ENCODE data around the gene SPX. TPM values are rescaled to one million over a fixed set of nuclear protein-coding genes. Genes with fewer than 3 reads are reported as not detected.
A peak's percentile ranks its signal among the peaks of the same experiment; 100 is the strongest.

SPX gene
- total RNA-seq, 2 experiments from 2014 or later, result 0.20 TPM; not detected in 1

DNA sequence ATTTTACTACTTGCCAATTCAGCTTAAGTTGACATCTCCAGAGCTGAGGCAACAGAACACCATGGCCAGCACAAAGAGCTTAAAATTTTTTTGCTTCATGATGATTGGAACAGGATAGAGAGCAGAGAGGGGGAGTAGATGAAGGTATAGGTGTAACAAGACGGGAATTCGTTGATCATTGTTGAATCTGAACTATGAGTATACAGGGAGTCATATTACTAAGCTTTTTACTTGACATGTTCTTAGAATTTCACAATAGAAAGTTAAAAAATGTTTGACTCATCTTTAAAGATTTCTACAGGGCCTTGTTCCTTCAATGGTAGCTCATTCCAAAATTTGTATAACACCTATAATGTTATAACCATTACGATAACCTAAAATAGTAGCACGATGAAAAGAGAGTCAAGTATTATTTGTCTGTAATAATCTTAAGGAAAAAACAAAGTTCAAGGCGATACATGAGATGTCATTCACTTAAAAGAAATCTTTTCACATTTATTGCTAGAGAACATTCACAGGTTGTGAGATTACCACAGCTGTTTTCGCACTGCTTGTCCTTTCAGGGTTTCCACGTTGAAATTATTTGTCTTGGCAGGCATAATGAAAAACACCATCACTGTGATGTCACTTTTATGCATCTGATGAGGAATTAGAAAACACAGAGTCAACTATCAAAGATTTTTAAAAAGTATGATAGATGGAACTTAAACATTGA lies 33.9 kb downstream of the SPX start:
- intact Hi-C loops (cut with micrococcal nuclease), result no loop called here

DNA sequence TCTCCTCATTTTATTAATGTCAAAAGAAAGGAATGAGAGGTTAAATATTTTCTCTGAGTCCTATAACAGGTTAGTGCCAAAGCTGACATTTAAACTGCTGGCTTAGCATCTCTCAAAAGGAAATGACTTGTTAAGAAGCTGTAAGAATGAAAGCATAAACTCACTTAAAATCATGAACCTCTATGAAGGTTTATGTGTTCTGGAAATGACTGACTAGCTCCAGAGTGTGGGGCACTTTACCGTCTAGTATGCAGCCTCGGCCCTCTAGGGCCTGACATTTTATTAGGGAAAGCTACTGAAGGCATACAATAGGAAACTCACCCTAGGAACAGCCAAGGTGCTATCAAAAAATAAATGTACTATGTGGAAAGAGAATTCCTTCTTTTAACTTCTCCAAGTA lies 35.1 kb downstream of the SPX start:
- CTCF ChIA-PET, result interaction anchor here (1.0 kb wide), 1 partner anchor 8 kb away, joined by 3 read pairs; no protein-coding TSS in a partner anchor
- TF ChIP-seq, protein P1, sequence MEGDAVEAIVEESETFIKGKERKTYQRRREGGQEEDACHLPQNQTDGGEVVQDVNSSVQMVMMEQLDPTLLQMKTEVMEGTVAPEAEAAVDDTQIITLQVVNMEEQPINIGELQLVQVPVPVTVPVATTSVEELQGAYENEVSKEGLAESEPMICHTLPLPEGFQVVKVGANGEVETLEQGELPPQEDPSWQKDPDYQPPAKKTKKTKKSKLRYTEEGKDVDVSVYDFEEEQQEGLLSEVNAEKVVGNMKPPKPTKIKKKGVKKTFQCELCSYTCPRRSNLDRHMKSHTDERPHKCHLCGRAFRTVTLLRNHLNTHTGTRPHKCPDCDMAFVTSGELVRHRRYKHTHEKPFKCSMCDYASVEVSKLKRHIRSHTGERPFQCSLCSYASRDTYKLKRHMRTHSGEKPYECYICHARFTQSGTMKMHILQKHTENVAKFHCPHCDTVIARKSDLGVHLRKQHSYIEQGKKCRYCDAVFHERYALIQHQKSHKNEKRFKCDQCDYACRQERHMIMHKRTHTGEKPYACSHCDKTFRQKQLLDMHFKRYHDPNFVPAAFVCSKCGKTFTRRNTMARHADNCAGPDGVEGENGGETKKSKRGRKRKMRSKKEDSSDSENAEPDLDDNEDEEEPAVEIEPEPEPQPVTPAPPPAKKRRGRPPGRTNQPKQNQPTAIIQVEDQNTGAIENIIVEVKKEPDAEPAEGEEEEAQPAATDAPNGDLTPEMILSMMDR (IDR thresholded peaks at IDR 0.05), result no peak
- DNase-seq (no peak), ATAC-seq (peak; percentile 56)
- Mint-ChIP-seq H3K9me3 (no peaks in the 10 kb centered on the region), H3K4me3 (no peak overlapping the region), H3K36me3 (ENCODE audit: low read depth) (no peaks in the 10 kb centered on the region), H3K27ac (no peak overlapping the region), H3K27me3 (no peaks in the 10 kb centered on the region), H3K4me1 (ENCODE audit: low read depth) (peaks cover 11% of the 10 kb centered on the region)
- POLR2A ChIA-PET, result no interaction called here
- intact Hi-C loops (cut with micrococcal nuclease), result no loop called here

More for the DNA sequence above, 33.9 kb downstream of the SPX start:
- Mint-ChIP-seq H3K4me3 (no peak overlapping the region), H3K4me1 (ENCODE audit: low read depth) (peaks cover 11% of the 10 kb centered on the region), H3K36me3 (ENCODE audit: low read depth) (no peaks in the 10 kb centered on the region), H3K27me3 (no peaks in the 10 kb centered on the region), H3K27ac (peak overlapping the region; percentile 60), H3K9me3 (no peaks in the 10 kb centered on the region)
- ATAC-seq, result peak; percentile 45
- CTCF ChIA-PET, result interaction anchor here (0.6 kb wide), 1 partner anchor 226 kb away, joined by 3 read pairs; no protein-coding TSS in a partner anchor
- POLR2A ChIA-PET, result no interaction called here
- TF ChIP-seq, protein P1 (IDR thresholded peaks at IDR 0.05), result no peak
- DNase-seq, result no peak

- H3K27me3 Mint-ChIP-seq, result no peaks in the 10 kb centered on the region
- H3K27ac Mint-ChIP-seq, result no peak overlapping the region
- ChIA-PET POLR2A (no interaction called here), CTCF (no interaction called here)
- ATAC-seq (no peak), DNase-seq (no peak)
- TF ChIP-seq, protein P1 (IDR thresholded peaks at IDR 0.05), result no peak
- H3K9me3 Mint-ChIP-seq, result no peaks in the 10 kb centered on the region
- no peak overlapping the region for H3K4me3 Mint-ChIP-seq
- H3K4me1 Mint-ChIP-seq (ENCODE audit: low read depth), result peaks cover 11% of the 10 kb centered on the region
- no peaks in the 10 kb centered on the region for H3K36me3 Mint-ChIP-seq (ENCODE audit: low read depth)
- intact Hi-C loops (cut with micrococcal nuclease), result no loop called here
Measured at GRCh38 chr12:21562859-21563258, 36.8 kb downstream of the SPX start.

- Mint-ChIP-seq H3K4me1 (ENCODE audit: low read depth) (no peaks in the 10 kb centered on the region), H3K27ac (no peak overlapping the region), H3K36me3 (ENCODE audit: low read depth) (no peaks in the 10 kb centered on the region)
Measured at GRCh38 chr12:21566223-21566906, 40.3 kb downstream of the SPX start.

More at GRCh38 chr12:21566223-21566906, 40.3 kb downstream of the SPX start:
- DNase-seq, result no peak
- no peaks in the 10 kb centered on the region for H3K9me3 Mint-ChIP-seq
- H3K27me3 Mint-ChIP-seq, result no peaks in the 10 kb centered on the region
- no peak for ATAC-seq
- TF ChIP-seq, protein P1 (IDR thresholded peaks at IDR 0.05), result no peak
- ChIA-PET CTCF (interaction anchor here (0.7 to 1.8 kb wide), 2 partner anchors 10 kb away, joined by 3 to 4 read pairs; no protein-coding TSS in a partner anchor), POLR2A (interaction anchor here (0.7 kb wide), 1 partner anchor 58 kb away, joined by 3 read pairs; no protein-coding TSS in a partner anchor)
- H3K4me3 Mint-ChIP-seq, result no peak overlapping the region
- intact Hi-C loops (cut with micrococcal nuclease), result no loop called here

All from activated CD8-positive, alpha-beta T cell treated with anti-CD3 and anti-CD28 coated beads for 36 hours (primary cell).